BLaER1 treated with 17β-estradiol and CSF1 and Interleukin-3, amounts not matched to agents 10 nM and 100 nM (cell line): ENCODE data around the gene ZNF576.
"Not testable (repeated sequence)": the region's sequence is repeated elsewhere in the genome, so short reads cannot be mapped to it uniquely, and the experiment has no call there.

Source experiments
- H3K27ac ChIP-seq, 11 experiments: shearing (Covaris generic); formaldehyde crosslinking; 2 replicates each; pipeline ENCODE4 v1.8.1; 2022
- H3K27me3 ChIP-seq, 11 experiments: shearing (Covaris generic); formaldehyde crosslinking; 2 replicates each; pipeline ENCODE4 v1.8.1; 2022
- H3K36me3 ChIP-seq, 11 experiments: shearing (Covaris generic); formaldehyde crosslinking; 2 replicates each; pipeline ENCODE4 v1.8.1; 2022
- H3K4me1 ChIP-seq, 10 experiments: shearing (Covaris generic); formaldehyde crosslinking; 2 replicates each; pipeline ENCODE4 v1.8.1; 2022
- H3K4me2 ChIP-seq, 11 experiments: shearing (Covaris generic); formaldehyde crosslinking; 2 replicates each; pipeline ENCODE4 v1.8.1; 2022
- H3K4me3 ChIP-seq, 10 experiments: shearing (Covaris generic); formaldehyde crosslinking; 2 replicates each; pipeline ENCODE4 v1.8.1; 2022
- H3K9ac ChIP-seq, 11 experiments: shearing (Covaris generic); formaldehyde crosslinking; 2 replicates each; pipeline ENCODE4 v1.8.1; 2022
- H3K9me3 ChIP-seq, 11 experiments: shearing (Covaris generic); formaldehyde crosslinking; replicated peaks in 1 of 11; 2 replicates each; pipeline ENCODE4 v1.8.1; 2022
- H4K20me1 ChIP-seq, 11 experiments: shearing (Covaris generic); formaldehyde crosslinking; 2 replicates each; pipeline ENCODE4 v1.8.1; 2022
- Cebpa-rat ChIP-seq, 11 experiments: shearing (Covaris generic); IDR thresholded peaks; 2 replicates each; pipeline ENCODE4 v1.8.1; 2022

Gene ZNF576

DNA sequence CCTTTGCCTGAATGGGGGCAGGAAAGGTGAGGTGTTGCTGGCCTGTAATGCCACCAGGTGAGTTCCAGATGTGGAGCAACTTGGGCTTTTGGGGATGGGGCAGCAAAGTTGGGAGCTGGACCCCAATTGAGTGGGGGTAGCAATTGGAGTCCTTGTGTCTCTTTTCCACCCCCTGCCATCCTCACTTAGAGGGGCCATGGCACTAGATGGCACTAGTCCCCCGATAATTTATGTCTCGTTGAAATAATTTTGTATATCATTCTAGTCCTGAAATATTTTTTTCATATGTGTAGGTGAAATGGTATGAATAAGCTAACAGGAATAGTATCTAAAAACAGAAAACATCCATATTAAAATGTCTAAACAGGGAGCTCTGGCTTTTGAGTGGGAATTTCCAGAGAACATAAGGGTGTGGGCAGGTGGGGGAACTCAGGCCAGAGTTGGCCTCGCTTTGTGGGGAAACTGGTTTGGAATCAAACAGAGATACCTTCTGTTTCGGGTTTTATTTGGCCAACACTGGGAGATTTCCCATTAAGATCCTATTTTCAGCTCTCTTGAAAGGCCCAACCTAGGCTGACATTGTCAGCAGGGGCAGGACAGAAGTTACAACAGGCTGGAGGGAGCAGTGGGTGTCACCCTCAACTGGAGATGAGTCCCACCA, 3.4 kb downstream of the ZNF576 start:
- Histone ChIP-seq H3K9ac (peak overlapping the region in 4 of 11 experiments; percentile 15 to 92 (median 31); a peak in 5 of 22 replicates), H3K4me2 (no peak overlapping the region), H3K27ac (no peak overlapping the region), H3K27me3 (no peaks in the 10 kb centered on the region), H4K20me1 (peaks cover 0 to 42% (median 4%) of the 10 kb centered on the region in 11 experiments; a peak in 8 of 22 replicates), H3K4me3 (no peak overlapping the region), H3K4me1 (peaks cover 24 to 64% (median 60%) of the 10 kb centered on the region in 10 experiments), H3K36me3 (peaks cover 40 to 60% (median 48%) of the 10 kb centered on the region in 11 experiments), H3K9me3 (no peaks in the 10 kb centered on the region)
- no peak for TF ChIP-seq Cebpa-rat (IDR thresholded peaks at IDR 0.05)

DNA sequence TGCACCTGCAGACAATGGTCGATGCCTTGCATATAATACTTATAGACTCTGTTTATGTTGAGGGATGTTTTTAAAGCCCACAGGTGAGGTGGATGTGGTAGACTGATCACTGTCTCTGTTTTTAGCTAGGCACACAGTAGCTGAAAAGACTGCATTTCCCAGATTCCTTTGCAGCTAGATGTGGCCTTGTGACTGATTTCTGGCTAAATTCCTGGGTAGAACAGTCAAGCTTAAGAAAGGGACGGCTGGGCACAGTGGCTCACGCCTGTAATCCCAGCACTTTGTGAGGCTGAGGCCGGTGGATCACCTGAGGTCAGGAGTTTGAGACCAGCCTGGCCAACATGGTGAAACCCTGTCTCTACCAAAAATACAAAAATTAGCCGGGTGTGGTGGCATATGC, 3.9 kb downstream of the ZNF576 start:
- Histone ChIP-seq H3K36me3 (peaks cover 40 to 66% (median 50%) of the 10 kb centered on the region in 11 experiments), H3K9ac (peak overlapping the region in 1 of 11 experiments; percentile 15; a peak in 1 of 22 replicates), H4K20me1 (peaks cover 0 to 44% (median 4%) of the 10 kb centered on the region in 11 experiments; a peak in 7 of 22 replicates), H3K4me1 (peaks cover 24 to 67% (median 64%) of the 10 kb centered on the region in 10 experiments)
- H3K27me3 ChIP-seq, H3K4me2 ChIP-seq, H3K4me3 ChIP-seq, H3K9me3 ChIP-seq, H3K27ac ChIP-seq: not testable (repeated sequence)

DNA sequence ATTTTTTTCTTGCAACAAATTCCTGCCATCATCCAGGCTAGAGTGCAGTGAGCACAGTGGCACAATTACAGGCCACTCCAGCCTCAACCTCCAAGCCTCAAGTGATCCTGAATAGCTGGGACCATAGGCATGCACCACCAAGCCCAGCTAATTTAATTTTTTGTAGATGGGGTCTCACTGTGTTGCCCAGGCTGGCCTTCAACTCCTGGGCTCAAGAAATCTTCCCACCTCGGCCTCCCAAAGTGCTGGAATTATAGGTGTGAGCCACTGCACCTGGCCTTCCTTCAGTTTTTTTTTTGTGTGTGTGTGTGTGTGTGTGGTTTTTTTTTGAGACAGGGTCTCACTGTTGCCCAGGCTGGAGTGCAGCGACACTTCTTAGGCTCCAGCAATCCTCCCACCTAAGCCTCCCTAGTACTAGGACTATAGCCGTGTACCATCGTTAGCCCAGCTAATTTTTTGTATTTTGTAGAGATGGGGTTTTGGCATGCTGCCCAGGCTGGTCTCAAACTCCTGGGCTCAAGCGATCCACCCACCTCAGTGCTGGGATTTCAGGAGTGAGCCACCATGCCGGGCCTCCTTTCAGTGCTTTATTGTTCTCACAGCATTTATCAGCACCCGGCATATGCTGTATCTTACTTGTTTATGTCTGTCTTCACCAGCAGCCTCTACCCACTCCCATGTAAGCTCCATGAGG, 9.6 kb downstream of the ZNF576 start:
- Histone ChIP-seq H3K4me3 (no peak overlapping the region), H3K4me1 (peaks cover 24 to 86% (median 74%) of the 10 kb centered on the region in 10 experiments), H3K9me3 (no peaks in the 10 kb centered on the region), H3K36me3 (peaks cover 19 to 66% (median 52%) of the 10 kb centered on the region in 11 experiments; a peak in 21 of 22 replicates), H3K9ac (peak overlapping the region in 1 of 11 experiments; percentile 21; a peak in 2 of 22 replicates), H4K20me1 (peaks cover 0 to 55% (median 19%) of the 10 kb centered on the region in 11 experiments; a peak in 15 of 22 replicates), H3K27me3 (no peaks in the 10 kb centered on the region), H3K4me2 (peak overlapping the region in 5 of 11 experiments; percentile 2 to 96 (median 94); a peak in 5 of 22 replicates), H3K27ac (peak overlapping the region in 1 of 11 experiments; percentile 80; a peak in 1 of 22 replicates)
- TF ChIP-seq Cebpa-rat (IDR thresholded peaks at IDR 0.05) = no peak

DNA sequence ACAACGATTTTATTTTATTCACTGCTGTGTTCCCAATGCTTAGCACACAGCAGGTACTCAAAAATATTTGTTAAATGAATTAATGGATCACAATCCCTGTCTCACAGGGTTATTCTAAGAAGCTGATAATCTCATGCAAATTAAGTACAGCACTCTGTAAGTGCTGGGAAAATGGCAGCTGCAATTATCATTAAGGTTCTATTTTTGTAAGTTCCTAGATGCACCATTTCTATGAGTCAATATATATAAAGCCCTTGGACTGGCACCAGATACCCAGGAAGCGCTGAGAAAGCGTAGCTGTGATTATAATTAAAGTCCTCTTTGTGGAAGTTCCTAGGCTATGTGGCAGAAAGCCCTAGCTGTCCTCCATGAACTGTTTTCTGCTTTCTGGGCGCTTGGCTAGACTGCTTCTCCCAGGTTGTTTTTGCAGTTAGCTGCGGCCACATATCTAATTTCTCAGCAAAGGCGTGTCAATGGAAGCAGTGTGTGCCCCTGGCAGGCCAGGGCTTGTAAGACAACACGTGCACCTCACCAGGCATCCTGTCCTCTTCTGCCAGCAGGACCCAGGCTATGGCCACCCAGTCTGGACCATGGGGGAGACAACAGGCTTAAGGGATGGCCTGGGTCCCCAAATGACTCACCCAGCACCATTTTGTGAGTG, 10.3 kb downstream of the ZNF576 start:
- Histone ChIP-seq H3K36me3 (peaks cover 18 to 66% (median 52%) of the 10 kb centered on the region in 11 experiments), H3K27me3 (no peaks in the 10 kb centered on the region), H4K20me1 (peaks cover 0 to 62% (median 26%) of the 10 kb centered on the region in 11 experiments; a peak in 15 of 22 replicates), H3K4me3 (peak overlapping the region in 2 of 10 experiments; percentile 48 to 52; a peak in 4 of 20 replicates), H3K9ac (peak overlapping the region in 10 of 11 experiments; percentile 48 to 84 (median 74); a peak in 13 of 22 replicates), H3K9me3 (no peaks in the 10 kb centered on the region), H3K4me2 (peak overlapping the region; percentile 81 to 96 (median 94)), H3K27ac (peak overlapping the region in 10 of 11 experiments; percentile 54 to 85 (median 76); a peak in 16 of 22 replicates), H3K4me1 (peaks cover 24 to 80% (median 67%) of the 10 kb centered on the region in 10 experiments)
- TF ChIP-seq Cebpa-rat (IDR thresholded peaks at IDR 0.05) = no peak

DNA sequence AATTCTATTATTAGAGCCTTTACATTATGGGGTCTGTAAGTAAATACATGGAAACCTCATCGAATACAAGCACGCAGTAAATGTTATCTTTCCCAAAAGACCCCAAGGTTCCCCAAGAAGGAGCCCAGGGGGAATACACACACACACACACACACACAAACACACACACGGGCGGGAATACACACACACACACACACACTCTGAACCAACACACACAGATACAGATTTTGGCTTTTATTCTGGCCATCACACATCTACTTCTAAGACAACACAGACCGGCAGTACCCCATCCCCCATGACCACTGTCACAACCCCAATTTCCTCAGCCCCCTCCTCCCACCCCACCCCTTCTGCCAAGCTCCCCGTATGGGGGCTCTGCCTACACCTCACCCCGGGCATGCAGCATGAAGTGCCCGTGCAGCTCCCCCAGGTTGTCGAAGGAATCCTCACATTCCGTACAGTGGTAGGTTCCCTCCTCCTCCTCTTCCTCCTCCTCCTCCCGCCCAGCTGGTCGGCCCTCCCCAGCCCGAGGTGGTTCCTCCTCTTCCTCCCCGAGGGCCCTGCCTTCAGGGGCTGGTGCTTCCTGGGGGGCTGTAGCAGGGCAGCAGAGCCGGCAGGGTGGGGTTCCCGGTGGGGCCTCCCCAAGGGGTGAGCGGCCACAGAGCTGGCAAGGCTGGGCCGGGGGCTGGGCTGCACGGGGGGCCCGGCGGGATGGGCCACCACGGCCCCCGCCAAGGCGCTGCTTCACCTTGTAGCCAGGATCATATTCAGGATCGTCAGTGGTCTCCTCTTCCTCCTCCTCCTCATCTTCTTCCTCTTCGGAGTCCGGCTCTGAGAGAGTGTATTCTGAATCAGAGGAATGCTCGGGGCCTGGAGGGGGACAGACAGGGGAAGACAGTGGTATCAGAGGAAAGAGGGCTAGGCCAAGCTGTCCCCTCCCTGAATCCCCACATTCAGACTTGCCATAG, 11.1 kb downstream of the ZNF576 start:
- peak overlapping the region; percentile 40 to 66 (median 49); a peak in 19 of 20 replicates for H3K4me3 ChIP-seq
- H3K27ac ChIP-seq = peak overlapping the region; percentile 54 to 85 (median 74)
- H3K9ac ChIP-seq = peak overlapping the region; percentile 61 to 84 (median 75)
- TF ChIP-seq Cebpa-rat (IDR thresholded peaks at IDR 0.05) = no peak
- H3K4me1 ChIP-seq = peaks cover 24 to 71% (median 60%) of the 10 kb centered on the region in 10 experiments
- H3K27me3 ChIP-seq = no peaks in the 10 kb centered on the region
- peaks cover 19 to 66% (median 52%) of the 10 kb centered on the region in 11 experiments for H3K36me3 ChIP-seq
- H3K4me2 ChIP-seq = peak overlapping the region; percentile 81 to 96 (median 94)
- no peaks in the 10 kb centered on the region for H3K9me3 ChIP-seq
- peaks cover 0 to 70% (median 31%) of the 10 kb centered on the region in 11 experiments; a peak in 15 of 22 replicates for H4K20me1 ChIP-seq

DNA sequence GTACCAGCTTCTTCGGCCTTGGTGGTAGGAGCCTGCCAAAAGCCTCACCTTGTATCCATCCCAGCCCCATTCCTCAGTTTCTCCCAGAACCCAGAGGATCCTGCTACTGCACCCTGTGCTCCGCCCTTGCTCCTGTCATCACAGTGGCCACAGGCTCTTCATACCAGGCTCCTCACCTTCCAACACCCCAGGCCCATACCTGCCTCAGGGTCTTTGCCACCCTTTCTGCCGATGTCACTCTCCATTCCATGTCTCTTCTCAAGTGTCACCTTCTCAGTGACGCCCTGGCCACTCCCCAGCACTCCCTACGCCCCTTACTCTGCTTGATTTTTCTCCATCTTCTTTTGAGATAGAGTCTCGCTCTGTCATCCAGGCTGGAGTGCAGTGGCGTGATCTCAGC, 13.5 kb downstream of the ZNF576 start:
- Histone ChIP-seq H4K20me1 (peaks cover 0 to 76% (median 51%) of the 10 kb centered on the region in 11 experiments; a peak in 15 of 22 replicates), H3K36me3 (peaks cover 33 to 80% (median 75%) of the 10 kb centered on the region in 11 experiments)
- TF ChIP-seq Cebpa-rat (IDR thresholded peaks at IDR 0.05) = no peak

DNA sequence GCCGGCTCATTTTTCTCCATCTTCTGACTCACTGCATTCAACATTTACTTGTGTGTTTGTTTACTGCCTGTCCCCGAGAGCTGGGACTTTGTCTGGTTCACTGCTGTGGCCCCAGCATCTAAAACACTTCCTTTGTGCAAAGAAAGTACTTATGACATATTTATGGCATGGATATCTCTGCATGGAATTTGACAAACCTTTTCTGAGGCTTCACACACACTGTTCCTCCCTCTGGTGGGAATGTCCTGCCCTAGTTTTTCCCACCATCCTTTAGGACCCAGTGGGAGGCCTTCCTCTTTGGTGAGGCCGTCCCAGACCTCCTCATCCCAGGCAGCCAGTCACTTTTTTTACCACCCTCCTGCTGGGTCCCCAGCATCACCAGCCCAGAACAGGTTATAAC, 14.1 kb downstream of the ZNF576 start:
- Histone ChIP-seq H4K20me1 (peaks cover 0 to 81% (median 53%) of the 10 kb centered on the region in 11 experiments; a peak in 15 of 22 replicates), H3K9me3 (no peaks in the 10 kb centered on the region), H3K27ac (peak overlapping the region in 1 of 11 experiments; percentile 2; a peak in 1 of 22 replicates), H3K9ac (peak overlapping the region in 6 of 11 experiments; percentile 0 to 20 (median 11); a peak in 4 of 22 replicates), H3K4me1 (peaks cover 24 to 48% (median 35%) of the 10 kb centered on the region in 10 experiments), H3K4me2 (no peak overlapping the region), H3K36me3 (peaks cover 33 to 81% (median 76%) of the 10 kb centered on the region in 11 experiments), H3K4me3 (no peak overlapping the region), H3K27me3 (no peaks in the 10 kb centered on the region)
- no peak for TF ChIP-seq Cebpa-rat (IDR thresholded peaks at IDR 0.05)

More for the DNA sequence above, 13.5 kb downstream of the ZNF576 start:
- Histone ChIP-seq H3K9ac (peak overlapping the region in 1 of 11 experiments; percentile 2; a peak in 1 of 22 replicates), H3K9me3 (no peaks in the 10 kb centered on the region), H3K4me1 (peaks cover 24 to 48% (median 37%) of the 10 kb centered on the region in 10 experiments), H3K4me2 (0 out of 22 replicates have a peak overlapping the region, but pooled peaks of 1 of the 11 experiments have one; percentile 2), H3K27me3 (no peaks in the 10 kb centered on the region), H3K27ac (peak overlapping the region in 3 of 11 experiments; percentile 23 to 31 (median 29); a peak in 4 of 22 replicates), H3K4me3 (no peak overlapping the region)
